T-helper 9 cell (primary cell): Measurements from ENCODE around the gene CLDN8.

Source experiments
- DNase-seq: peaks from one replicate; pipeline ENCODE4 v3.0.0-alpha.2; 2020
- total RNA-seq, 2 donors: gene quantifications; one replicate each; lab custom pipeline; 2026; lab: John Stamatoyannopoulos, UW

Gene CLDN8
- 0 reads per million in 2 donors for total RNA-seq

DNA sequence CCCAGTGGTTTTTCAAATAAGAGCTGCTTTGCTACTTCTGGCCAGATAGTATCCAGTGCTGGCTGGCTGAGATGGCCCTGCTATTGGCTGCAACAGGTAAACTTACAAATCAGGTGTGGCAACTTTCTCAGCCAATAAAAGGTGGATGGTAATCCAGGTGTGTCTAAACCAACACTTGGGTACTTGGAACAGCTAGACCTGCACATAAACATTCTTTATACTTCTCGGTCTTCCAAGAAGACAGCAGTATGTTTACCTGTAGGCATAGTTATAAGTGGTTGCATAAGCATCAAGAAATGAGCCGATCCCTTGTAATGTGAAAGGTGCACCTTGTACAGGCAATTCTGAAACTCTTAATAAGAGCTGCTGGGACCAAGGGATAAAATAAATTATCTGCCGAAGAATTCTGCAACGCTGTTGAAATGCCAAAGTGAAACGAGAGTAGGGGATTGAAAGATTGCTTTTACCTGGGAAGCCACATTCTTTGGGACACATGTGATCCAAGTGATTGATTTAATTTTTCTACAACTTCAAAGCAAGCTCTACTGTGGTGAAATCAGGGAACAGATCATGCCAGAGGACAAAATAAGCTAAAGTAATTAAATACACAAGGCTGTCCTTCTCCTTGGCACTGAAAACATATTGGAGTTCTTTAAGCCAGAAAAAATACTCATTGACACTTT, at the start of gene CLDN8:
Gene CLDN8, minus strand, starts transcription at position 57 of the 683 bp plus-strand sequence. CDS start 172 bp downstream, outside the sequence.
- DNase-seq: no peak

DNA sequence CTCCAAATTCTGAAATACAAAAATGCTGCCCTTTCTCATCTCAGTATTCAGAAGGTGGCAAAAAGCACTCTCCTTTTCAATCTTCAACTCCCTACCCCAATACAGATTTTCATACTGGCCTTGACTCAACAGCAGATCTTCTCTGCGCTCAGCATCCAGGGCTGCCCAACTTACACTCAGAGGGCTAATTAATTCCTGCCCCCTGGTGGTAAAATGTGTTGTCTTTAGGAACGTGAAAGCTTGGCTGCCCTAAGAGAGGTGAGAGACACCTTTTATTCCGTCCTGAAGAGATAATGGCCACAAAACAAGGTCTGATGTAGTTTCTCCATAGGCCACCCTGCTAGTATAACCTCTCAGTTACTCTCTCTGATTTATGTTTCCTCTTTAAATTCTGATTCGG, 41.9 kb upstream of the CLDN8 start:
- DNase-seq: no peak

DNA sequence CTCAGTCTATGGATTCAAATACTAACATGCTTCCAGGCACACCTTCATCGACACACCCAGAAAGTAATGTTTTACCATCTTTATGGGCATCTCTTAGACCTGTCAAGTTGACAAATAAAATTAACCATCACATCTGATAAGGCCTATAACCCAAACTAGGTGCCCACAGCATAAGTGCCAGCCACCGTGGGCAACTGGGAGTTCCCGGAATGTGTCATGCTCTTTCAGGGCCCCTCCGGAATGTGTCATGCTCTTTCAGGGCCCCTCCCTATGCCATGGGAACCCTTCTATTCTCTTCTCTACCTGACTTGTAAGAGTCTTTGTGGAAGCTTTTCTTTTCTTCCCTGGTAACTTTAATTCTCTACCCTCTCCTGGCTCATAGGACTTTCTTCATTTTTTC, 40.2 kb upstream of the CLDN8 start:
- no peak for DNase-seq

DNA sequence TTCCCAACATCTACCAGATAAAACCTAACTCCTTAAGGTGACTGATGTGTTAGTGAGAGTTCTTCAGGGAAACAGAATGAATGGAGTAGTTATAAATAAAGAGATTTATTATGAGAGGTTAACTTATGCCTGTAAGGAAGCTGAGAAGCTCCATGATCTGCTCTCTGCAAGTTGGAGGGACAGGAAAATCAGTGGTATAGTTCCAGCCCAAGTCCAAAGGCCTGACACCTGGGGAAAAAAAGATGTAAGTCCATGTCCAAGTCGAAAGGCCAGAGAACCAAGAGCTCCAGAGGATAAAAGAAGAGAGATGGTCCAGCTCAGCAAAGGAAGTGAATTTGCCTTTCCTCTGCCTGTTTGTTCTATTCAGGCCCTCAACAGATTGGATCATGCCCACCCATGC, 39.8 kb upstream of the CLDN8 start:
- DNase-seq: no peak

DNA sequence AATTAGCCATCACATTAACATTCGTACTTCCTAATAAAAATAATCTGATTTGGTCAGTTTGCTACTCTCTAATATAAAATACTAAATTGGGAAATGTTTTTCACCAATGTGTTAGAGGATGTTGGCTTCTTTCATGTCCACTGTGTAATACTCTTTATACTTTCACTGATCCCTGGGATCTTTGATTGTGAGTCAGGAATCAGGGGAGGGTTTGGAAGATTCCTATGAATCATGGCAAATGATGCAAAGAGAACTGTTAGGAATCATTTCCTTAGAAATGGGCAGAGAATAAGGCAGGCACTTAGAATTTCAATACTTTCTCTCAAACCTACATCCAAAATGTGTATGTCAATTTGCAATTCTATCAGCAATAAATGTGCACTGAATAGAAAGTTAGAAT, 35.9 kb upstream of the CLDN8 start:
- DNase-seq: no peak

DNA sequence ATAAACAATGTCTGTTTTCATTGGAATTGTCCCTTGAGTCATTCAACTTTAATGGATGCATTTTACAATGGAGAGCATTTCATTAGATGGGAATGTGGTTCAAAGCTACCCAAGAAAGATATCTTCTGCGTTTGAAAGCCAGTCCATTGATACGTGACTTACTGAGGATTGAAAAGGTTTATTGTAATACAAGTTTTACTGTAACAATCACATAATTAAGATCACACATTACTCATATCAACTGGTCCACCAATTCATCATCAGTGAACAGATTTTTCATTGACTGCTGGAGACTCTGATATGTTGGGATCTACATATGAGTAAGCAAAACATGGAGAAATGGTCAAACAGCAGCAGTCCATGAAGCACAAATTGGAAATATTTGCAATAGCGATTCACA, 34.0 kb upstream of the CLDN8 start:
- no peak for DNase-seq

DNA sequence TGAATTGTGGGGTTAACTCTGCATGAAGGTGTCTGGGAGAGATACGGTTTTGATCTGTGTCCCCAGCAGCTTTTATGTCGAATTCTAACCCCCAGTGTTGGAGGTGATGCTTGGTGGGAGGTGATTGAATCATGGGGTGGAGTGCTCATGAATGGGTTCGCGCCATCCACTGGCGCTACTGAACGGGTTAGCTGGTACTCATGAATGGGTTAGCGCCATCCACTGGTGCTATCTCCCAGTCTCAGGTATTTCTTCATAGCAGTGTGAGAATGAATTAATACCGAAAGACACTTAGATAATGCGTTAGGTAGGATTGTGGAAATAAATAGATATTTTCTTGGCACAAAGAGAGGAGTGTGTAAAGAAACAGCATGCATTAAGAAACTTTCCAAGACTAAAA, 32.9 kb upstream of the CLDN8 start:
- no peak for DNase-seq

DNA sequence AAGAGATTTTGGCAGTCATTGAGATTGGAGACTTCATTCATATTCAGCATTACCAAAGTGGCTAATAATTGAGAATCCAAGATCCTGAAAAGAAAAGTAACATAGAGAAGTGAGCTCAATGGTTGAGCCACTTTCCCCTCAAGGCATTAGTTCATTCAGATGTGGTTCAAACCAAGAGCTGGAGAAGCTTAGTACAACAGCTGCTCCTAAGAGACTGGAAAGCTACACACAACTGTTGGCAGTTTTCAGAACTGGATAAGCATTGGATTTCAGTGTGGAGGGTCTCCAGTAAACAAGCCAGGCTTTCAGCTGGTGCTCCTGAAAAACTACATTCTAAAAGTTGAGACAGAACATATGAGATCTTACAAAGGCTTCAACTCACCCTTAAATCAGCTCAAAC, 29.2 kb upstream of the CLDN8 start:
- DNase-seq: no peak

DNA sequence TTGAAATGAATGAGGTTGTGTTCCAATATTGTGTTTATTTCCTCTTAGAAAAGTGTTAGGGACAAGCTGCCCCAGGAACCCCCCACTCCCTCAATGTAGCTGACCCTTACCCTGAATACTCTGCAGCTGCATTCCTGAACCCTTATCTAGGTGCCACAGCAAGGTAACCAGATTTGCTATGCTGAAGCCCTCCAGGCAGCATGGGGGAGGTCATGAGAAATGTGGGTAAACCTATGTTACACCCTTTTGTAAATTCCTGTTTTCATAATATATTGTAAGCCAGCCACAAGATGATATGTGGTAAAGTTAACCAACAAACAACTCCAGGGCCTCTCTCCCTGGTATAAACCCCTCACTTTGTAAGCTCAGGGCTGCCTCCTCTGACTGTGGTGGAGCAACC, 27.8 kb upstream of the CLDN8 start:
- DNase-seq: no peak

DNA sequence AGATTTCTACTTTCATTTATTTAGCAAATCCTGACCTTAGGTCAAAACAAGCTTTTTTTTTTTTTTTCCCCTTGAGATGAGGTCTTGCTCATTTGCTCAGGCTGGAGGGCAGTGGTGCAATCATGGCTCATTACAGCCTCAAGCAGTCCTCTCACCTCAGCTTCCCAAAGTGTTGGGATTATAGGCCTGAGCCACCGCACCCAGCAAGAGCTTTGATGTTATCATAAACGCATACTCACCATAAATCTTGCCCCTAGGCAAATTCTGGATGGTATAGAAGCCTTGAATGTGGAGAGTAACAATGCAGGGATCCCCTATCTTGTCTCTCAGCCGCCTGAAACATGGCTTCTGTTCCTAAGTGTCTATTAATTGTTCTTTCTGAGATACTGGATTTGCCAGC, 24.8 kb upstream of the CLDN8 start:
- no peak for DNase-seq

DNA sequence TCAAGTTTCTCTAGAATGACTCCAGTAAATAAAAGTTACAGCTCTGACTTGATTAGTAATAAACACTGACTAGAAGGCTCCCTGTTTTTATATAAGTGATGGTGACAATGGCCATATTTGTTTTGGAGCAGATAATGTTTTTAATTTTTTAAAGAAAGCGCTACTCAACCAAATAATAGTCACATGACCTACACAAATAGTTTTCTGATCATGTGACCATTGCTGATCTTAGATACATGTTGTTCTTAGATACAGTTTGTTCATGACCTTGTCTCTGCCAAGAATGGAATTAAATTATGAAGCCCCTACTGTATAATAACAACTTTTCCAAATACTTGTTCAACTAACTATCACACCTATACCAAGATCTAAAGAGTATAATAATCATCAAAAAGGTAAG, 22.3 kb upstream of the CLDN8 start:
- DNase-seq: no peak

DNA sequence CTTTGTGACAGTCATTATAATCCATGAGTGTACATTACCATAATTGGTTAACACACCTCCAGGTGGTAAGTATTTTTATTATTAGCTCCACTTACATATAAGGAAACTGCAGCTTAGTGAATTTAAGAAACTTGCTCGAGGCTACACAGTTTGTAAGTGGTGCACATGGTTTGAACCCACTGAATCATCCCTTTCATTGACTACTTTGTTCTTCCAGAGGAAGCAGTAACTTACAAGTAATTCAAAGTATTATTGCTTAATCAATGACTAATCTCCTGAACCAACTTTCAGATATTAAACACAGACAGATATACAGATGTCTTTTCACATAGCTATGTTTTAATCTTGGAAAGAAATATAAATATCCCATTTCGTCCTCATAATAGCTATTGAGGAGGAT, 18.7 kb upstream of the CLDN8 start:
- DNase-seq: no peak

DNA sequence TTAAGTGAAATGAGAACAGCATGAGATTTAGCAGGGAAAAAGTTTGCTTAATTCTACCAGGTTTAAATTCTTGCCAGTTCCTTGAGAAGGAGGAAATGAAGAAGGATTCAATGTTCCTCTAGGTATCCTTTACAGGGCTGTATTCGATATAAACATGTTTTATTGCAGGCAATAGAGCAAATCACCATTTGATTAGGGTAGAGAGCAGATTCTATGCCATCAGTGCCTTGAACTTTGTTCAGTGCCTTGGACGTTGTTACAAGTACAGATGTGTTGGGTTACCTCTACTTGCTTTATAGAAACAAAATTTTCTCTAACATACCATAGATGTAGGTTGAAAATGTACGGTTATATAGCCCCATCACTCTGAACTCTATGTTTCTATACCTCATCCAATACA, 18.2 kb upstream of the CLDN8 start:
- no peak for DNase-seq

DNA sequence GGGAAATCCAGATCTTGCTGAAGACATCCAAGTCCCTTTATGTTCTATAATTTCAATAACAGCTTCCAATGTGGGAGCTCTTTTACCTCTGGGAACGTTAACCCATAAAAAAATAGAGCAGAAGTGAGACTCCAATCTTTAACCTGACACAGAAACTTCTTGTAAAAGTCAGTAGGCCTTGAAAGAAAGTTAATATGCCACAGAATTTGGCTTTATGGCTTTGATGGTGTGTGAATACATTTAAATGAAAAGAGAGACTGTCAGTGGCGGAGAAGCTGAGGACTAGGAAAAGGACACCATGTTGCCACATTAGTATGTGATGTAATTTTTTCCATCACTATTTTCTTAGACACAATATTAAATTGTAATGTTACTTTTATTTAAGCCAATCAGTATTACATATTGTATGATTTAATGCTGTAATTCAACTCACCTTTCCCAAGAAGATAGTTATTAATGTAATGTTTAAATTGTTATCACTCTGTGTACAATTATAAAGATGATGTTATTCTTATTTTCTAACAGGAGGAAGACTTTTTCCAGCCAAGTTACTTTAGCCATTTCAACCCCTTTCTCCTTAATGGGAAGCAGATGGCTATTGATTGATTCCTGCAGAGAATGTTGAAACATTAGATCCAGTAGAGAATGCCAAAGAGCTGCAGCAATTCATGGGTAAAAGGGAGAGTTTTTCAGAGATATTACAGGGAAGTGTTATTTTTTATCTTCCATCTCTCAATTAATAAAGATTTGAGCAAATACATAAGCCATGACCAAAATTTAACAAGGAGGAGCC, 17.5 kb upstream of the CLDN8 start:
- DNase-seq: no peak

DNA sequence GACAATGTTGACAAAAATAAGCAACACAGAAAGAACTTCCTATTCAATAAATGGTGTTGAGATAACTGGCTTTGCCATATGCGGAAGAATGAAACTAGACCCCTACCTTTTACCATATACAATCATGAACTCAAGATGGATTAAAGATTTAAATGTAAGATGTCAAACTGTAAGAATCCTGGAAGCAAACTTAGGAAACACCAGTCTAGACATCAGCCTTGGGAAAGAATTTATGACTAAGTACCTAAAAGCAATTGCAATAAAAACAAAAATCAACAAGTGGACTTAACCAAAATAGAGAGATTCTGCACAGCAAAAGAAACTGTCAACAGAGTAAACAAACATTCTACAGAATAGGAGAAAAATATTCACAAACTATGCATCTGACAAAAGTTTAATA, 16.1 kb upstream of the CLDN8 start:
- DNase-seq: no peak

DNA sequence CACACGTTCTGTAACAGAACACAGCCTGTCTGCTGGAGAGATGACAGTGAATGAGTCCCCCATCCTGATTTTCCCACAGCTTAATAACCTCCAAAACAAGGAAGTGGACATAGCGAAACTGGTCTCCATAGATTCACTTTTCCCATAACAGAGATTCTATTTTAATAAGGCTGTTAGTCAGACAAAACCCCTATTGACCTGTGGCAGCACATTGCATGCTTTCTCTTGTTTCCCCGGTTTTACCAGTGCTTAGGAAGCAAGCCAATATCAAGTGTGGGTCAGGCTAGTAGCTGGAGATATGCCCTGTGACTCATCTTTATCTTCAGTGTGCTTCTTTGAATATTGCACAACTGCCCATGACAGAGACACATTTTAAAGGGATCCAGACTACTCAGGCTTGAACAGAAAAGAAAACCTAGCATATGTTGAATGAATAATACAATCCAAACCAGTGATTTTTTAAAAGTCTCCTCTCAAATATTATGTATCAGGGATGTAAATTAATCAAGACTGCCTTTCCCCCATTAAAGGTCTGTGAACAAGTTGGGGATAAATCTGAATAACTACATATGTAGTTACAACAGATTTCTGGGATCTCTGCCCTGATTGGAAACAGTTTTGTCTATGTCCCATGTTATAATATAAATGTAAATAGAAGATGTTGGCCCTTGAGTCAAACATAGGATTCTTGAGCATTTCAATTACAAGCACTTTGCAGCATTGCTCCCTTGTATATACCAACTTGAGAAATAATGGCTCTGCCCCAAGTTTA, 11.9 kb upstream of the CLDN8 start:
- DNase-seq: no peak

DNA sequence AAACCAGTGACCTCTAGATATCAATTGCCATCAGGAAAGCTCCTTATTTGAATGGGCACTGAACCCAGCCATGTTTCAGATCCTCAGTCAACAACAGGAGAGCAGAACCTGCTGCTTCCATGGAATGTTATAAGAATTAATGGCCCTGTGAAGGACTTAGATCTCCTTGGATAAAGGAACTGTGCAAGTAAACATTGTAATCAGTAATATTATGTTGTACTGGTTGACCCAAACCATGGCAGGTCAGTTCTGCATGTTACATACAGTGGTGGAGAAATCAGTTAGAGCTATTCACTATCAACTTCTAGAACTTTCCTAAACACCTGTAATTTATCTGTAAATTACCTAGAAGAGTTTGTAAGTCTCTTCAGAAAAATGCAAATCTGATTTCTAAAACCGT, 11.2 kb upstream of the CLDN8 start:
- no peak for DNase-seq

DNA sequence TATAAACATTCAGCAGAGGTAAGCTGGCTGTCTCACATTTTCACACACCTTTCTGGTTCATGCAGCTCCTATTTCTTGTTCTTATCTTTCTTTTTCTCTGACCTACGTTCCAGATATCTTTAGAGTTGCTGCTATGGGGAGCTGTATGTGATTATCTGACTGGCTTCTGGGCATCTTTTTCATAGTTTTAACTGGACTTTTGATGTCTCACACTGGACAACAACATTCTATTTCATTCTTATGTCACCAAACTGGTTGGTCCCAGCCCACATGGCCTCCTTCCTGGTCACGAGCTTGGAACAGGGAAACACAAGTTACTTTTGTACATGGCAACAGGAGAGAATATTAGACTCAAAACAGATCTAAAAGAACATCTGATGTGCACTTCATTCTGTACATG, 7.7 kb upstream of the CLDN8 start:
- DNase-seq: no peak

DNA sequence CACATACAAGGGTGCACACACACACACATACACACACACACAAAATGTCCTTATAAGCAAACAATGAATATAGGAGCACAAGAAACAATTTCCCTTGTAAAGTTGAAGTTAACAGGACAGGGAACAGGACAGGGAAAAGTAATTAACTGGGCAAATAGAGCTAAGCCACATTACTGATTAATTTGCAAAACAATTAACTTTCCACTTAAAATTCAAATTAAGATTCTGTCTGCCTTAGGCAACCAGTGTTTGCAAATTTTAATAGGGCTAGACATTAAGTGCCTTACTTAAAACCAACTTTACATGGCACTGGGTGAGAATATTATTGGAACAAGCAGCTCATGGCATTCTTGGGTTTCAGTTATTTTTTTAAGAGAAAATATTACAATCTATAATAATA, 6.8 kb upstream of the CLDN8 start:
- DNase-seq: no peak

DNA sequence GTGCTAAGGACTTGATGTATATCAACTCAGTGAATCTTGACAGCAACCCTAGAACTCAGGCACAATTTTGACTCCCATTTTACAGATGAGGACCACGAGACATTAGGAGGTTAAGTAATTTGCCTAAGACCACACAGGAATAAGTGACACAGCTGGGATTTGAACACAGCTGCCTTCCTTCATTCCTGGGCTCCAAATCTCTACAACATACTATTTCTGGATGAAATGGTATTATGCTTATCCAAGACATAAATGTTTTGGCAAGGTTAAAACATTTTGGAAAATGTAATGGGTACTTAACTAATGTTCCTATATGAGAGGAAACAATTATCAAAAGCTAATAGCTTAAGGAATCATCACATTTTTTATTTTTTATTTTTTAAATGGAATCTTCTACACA, 4.8 kb downstream of the CLDN8 start:
- no peak for DNase-seq

DNA sequence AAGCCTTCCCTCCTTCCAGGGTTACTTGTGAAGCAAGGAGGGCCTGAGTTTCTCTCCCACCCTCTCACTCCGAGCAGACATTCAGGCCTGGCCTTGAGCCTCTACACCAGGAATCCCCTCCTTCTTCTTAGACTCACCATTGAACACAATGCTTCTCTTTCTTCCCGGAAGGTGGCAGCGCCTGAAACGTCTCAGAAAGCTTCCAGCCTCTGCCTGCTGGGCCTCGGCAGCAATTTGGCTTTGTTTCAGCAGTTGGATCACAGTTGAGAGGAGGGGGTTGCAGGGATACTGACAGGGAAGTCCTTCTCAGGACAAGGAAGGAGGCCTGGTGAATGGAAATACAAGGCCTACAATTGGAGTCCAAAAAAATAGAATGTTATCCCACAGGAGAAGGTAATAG, 6.3 kb downstream of the CLDN8 start:
- no peak for DNase-seq

DNA sequence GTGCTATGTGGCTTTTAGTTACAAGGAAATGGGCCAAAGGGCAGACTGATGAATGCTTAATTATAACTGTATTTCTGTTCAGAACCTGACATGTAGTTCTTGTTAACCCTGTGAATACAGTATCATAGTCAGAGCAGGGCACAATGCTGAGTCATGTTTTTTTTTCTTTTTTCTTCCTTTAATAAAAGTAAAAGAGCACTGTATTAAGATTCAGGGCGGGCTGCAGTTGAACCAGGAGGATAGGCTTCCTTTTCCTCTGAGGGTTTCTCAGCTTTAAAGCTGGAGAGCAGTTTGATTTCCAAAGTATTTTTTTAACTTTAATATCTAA, 8.7 kb downstream of the CLDN8 start:
- no peak for DNase-seq

DNA sequence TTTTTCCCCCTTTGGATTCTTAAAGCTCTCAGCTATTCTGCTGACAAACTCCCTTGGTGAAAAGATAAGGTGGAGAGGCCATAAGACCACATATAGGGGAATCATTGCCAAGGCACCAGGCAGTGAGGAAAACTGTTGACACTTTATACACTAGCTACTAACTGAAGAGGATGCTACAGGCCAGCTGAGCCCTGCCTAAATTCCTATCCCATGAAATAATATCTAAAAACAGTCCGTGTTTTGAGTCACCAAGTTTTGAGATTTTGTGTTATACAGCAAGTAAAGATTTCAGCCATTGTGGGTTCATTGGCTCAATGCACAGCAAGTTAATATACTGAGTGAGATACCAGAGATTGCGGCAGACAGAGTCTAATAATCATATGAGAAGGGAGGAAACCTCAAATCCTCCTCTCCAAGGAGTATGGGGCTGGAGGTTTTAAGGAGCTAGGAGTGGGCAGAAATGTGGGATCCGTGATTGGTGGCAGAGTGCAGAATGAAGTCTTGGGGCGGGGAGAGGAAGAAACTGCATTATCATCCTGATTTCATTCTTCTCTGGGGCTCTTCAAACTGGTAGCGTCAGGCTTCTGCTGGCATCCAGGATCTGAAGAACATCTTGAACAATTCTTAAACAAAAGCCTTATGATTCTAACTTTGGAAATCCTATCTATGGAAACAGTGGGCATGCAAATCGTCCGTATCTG, 9.2 kb downstream of the CLDN8 start:
- DNase-seq: no peak
